Measurements from ENCODE around the gene RBP4.

RBP4 gene

DNA sequence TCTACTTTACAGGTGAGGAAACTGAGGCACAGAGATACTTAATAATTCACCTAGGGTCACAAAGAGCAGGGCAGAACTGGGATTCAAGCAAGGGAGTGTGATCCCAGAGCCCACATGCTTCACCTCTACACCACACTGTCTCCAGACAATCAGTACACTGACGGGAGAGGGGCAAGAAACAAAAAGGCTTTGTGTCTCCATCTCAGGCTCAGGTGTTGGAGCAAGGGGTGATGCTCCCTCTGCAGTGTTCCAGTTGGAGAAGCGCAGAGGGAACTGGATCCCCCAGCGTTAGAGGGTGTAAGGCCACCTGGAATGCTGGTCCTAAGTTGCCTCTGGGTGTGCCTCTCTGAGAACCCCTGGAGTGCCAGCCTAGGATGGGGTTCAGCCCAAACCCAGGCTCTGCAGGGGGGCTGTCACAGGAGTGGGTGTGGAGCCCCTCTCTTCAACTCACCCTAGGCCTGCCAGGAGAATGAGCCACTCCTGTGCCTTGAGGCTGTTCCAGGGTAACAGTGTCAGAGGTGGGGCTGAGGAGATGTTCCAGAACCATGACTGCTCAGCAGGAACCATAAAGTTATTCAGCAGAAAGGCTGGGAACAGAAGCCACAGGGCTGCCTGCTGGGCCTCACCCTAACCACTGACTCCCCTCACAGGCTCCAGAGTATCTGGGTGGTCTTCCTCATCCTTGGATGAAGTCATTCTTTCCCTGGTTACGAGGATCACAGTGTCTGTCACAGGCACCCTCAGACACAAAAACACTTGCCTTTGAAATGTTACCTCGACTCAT is 5.5 kb downstream of the RBP4 start:
- DNase-seq (ENCODE audit: low read depth) = no peak

GRCh38 chr10:93594518-93594917 is 6.5 kb downstream of the RBP4 start:
- DNase-seq (ENCODE audit: low read depth) = no peak

DNA sequence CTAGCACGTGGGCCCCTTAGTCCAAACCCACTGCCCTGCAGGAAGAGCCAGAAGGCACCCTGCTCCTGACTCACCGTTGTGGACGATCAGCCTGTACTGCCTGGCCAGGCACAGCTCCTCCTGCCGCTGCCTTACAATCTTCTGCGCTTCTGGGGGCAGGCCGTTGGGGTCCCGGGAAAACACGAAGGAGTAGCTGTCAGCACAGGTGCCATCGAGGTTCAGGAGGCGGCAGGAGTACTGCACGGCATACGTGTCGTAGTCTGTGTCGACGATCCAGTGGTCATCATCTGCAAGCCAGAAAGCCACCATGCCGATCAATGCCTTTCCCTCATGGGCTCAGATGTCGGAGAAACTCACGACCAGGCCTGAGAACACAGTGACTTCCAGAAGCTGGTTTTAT is 7.3 kb downstream of the RBP4 start:
- no peak for DNase-seq (ENCODE audit: low read depth)

GRCh38 chr10:93593254-93593653 is 7.8 kb downstream of the RBP4 start:
- no peak for DNase-seq (ENCODE audit: low read depth)

GRCh38 chr10:93591065-93591808 is 9.8 kb downstream of the RBP4 start:
- no peak for DNase-seq (ENCODE audit: low read depth)

- no peak for DNase-seq (ENCODE audit: low read depth)
Observed at GRCh38 chr10:93590638-93591037, 10.4 kb downstream of the RBP4 start.

- DNase-seq (ENCODE audit: low read depth) = no peak
Observed at GRCh38 chr10:93589648-93590562, 11.1 kb downstream of the RBP4 start.

DNA sequence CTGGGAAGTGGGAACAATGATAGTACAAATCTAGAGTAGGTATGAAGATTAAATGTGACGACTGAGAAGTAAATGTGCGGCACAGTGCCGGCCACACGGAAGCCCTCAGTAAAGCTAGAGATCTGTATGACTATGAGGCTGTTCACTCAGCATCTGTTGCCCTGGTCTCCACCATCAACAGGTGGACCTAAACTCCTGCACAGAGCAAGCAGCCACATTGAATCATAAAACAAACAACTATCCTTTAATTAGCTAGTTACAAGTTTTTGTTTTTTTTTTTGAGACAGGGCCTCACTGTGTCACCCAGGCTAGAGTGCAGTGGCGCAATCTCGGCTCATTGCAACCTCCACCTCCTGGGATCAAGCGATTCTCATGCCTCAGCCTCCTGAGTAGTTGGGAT is 16.6 kb downstream of the RBP4 start:
- no peak for DNase-seq (ENCODE audit: low read depth)

GRCh38 chr10:93580828-93581227 is 20.2 kb downstream of the RBP4 start:
- no peak for DNase-seq (ENCODE audit: low read depth)

DNA sequence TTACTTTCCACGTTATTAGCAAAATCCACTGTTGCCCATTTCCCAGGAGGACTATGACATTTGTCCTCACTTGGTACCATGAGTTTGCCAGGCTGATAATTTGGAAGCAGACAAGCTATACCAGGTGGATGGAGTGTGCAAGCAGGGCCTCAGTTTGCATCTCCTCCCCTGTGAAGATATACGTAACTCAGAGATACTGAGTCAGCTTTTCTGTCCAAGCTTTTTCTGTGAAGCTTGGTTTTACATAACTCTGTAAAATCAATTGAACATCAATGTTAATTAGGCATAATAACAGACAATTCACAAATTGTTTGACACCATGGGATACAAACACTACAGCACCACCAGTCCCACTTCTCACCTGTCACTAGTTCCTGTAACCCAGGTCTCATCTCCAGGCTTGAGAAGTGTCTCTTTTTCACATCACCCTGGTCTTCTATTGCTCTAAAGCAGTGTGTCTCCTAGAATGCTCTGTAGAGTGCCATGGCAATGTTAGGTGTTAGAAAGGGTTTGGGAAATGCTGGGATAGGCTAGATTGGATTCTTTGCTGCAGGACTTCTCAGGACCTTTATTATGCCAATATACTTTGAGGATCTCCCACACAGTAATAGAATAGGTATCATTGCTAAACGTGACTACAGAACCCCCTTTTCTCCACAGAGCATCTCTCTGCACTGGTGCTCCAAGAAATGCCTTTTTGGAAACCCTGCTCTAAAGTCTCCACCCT is 20.9 kb downstream of the RBP4 start:
- DNase-seq (ENCODE audit: low read depth) = no peak

DNA sequence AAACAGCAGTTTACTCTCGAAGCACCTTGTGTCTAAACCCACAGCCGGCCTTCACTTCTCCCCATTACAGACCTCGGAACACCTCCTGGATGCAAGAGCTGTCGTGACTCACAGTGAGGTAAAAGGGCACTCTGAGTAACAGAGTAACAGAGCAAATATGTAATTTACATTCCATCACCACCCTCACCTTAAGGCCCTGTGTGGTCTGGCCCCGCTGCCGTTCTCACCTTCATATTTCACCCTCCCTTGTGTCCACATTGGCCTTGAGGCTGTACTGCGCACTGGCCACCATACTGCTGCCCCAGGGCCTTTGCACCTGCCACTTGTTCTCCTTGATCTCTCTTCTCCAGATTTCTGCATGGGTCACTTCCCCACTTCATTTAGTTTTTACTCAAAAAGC is 21.9 kb downstream of the RBP4 start:
- no peak for DNase-seq (ENCODE audit: low read depth)

DNA sequence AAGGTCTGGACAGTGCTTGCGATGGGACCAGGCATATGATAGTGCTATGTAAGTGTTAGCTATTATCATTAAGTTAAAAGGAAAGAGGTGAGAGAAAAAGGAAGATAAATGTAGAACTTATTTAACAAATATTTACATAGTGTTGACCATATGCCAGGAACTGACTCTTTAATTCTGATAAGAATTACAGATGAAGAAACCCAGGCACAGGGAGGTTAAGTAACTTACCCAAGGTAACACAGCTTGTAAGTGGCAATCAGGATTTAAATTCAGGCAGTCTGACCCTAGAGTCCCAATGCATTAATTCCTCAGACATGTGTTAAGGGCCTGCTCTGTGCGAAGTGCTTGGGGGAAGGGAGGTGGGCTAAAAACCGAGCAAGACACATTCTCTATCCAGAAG is 23.5 kb downstream of the RBP4 start:
- no peak for DNase-seq (ENCODE audit: low read depth)

DNA sequence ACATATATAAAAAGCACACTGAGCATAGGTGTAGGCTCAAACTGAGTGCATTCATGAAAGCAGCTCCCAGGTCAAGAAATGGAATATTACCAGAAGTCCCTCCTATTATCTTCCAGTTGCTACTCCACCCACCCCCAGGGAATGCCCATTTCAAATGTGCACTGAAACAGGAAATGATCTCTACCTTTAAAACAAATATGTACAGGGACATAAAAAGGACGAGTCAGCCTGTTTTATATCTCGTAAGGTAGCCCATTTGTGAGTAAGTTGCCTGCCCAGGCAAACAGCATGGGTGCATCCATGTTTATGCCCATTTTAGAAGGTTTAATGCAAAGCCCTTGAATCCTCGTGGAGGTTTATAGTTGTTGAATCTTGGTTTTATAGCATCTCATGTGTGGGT is 24.1 kb downstream of the RBP4 start:
- no peak for DNase-seq (ENCODE audit: low read depth)

- no peak for DNase-seq (ENCODE audit: low read depth)
Observed at GRCh38 chr10:93573924-93574323, 27.1 kb downstream of the RBP4 start.

DNA sequence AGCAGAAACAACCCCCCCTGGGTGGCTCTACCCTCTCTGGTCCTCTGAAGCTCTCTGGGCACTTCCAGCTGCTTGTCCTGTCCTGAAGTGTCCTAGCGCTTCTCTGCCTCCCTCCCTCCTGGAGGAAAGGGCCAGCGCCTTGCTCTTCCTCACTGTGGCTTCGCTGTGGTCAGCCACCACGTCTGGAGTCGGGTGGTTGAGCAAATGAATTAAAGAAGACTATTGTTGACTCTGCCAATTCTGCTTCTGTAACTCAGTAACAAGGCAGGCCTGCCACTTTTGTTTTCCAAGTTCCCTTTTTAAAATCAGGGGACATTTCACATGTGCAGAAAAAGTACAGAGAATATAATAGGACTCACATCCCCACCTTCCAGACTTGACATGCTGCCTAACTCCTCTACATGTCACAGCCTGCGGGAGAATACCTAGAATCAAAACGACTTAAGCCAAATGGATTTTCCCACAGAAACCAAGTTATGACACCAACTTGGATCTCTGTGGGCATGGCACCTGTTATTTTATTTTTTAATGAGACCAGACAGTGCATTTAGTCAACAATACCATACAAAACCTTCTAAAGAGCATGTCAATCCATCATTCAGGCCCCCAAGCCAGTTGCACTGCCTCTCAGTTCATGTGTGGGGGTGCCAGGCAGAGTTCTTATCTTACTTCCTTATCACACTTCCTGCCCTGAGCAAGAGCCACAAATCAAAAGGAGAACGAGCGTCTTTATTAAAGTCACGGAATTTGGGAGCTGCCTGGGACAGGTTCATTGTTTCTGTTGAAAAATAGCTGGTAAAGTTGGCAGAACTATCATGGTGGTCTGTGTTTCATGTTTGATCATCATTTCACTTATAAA is 27.8 kb downstream of the RBP4 start:
- DNase-seq (ENCODE audit: low read depth) = no peak

DNA sequence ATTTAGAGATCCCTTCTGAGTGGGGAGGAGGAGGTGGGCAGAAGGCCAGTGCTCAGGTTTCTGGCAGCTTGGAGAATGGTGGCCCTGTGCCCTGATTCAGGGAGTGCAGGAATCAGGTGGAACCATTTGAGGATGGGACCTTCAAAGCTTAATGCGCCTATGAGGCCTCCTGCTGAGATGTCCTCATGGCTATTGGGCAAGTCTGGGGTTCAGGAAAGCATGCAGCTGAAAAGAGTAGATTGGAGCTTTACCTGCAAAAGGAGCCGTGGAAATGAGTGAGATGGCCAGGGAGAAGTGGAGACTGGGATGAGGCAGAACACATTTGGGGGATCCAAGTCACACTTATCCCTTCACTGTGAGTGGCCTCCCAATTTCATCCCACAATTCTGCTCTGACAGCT is 28.4 kb downstream of the RBP4 start:
- DNase-seq (ENCODE audit: low read depth) = no peak

- DNase-seq (ENCODE audit: low read depth) = no peak
Observed at GRCh38 chr10:93570383-93570782, 30.7 kb downstream of the RBP4 start.

DNA sequence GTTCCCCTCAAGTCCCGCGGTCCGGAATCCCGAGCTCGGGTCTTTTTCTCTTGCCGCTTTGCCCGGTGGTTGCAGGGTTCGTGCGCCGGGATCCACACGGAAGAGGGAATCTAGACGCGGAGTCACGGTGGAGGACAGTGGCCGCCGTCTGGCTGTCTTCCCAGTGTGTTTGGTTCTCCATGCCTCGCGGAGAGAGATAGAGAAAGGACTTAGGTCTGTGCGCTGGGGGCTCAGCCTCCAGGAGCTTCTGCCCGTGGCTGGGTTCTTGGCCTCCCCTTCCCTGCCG is 33.0 kb downstream of the RBP4 start:
- DNase-seq (ENCODE audit: low read depth) = no peak

GRCh38 chr10:93567277-93568104 is 33.5 kb downstream of the RBP4 start:
- DNase-seq (ENCODE audit: low read depth) = no peak

Measured in T-helper 22 cell (primary cell).